Fibroblast of lung (primary cell): ENCODE measurements around the gene BLCAP.

ENCODE experiments used
- EZH2 ChIP-seq: IDR thresholded peaks from 2 replicates; pipeline ENCODE4 v1.5.1; 2012; ENCODE audit warnings: low read length, control low read depth, mild to moderate bottlenecking; ENCODE audit errors: missing control alignments
- TF ChIP-seq, protein P1 (sequence below), 2 donors: IDR thresholded peaks in 1 of 2; conservative IDR thresholded peaks in 1 of 2; 1 replicate in 1 of 2; 2 replicates in 1 of 2; pipeline ENCODE4 v1.5.1; 2011 to 2012; ENCODE audit warnings: low read length in 2 of 2, control low read depth in 1 of 2, inconsistent platforms in 1 of 2, low read depth in 1 of 2, mild to moderate bottlenecking in 1 of 2

DNA sequence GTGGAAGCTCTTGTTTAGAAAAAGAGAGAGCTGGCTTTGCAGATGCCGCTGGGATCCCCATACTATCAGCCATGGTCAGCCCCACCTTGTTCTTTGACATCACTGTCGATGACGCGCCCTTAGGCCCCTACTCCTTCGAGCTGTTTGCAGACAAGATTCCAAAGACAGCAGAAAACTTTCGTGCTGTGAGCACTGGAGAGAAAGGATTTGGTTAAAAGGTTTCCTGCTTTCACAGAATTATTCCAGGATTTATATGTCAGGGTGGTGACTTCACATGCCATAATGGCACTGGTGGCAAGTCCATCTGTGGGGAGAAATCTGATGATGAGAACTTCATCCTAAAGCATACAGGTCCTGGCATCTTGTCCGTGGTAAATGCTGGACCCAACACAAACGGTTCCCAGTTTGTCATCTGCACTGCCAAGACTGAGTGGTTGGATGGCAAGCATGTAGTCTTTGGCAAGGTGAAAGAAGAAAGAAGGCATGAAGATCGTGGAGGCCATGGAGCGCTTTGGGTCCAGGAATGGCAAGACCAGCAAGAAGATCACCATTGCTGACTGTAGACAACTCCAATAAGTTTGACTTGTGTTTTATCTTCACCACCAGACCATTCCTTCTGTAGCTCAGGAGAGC is 2.4 kb upstream of the BLCAP start:
- TF ChIP-seq, protein P1, sequence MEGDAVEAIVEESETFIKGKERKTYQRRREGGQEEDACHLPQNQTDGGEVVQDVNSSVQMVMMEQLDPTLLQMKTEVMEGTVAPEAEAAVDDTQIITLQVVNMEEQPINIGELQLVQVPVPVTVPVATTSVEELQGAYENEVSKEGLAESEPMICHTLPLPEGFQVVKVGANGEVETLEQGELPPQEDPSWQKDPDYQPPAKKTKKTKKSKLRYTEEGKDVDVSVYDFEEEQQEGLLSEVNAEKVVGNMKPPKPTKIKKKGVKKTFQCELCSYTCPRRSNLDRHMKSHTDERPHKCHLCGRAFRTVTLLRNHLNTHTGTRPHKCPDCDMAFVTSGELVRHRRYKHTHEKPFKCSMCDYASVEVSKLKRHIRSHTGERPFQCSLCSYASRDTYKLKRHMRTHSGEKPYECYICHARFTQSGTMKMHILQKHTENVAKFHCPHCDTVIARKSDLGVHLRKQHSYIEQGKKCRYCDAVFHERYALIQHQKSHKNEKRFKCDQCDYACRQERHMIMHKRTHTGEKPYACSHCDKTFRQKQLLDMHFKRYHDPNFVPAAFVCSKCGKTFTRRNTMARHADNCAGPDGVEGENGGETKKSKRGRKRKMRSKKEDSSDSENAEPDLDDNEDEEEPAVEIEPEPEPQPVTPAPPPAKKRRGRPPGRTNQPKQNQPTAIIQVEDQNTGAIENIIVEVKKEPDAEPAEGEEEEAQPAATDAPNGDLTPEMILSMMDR (conservative IDR thresholded peaks at IDR 0.05 in 1 of 2, IDR thresholded peaks at IDR 0.05 in 1 of 2; ENCODE audit: low read depth in 1 of 2, low read length in 2 of 2): no peak
- no peak for TF ChIP-seq EZH2
